ENCODE data around the gene TNFRSF17. TPM values are rescaled to one million over a fixed set of nuclear protein-coding genes. Genes with fewer than 3 reads are reported as not detected.
"Not testable (repeated sequence)": the region's sequence is repeated elsewhere in the genome, so short reads cannot be mapped to it uniquely, and the experiment has no call there.

Gene TNFRSF17
- 0.46 TPM for total RNA-seq

- no peak for DNase-seq (ENCODE audit: low spot score)
These were observed at the start of gene TNFRSF17 for GRCh38 chr16:11964761-11965551. Gene TNFRSF17, plus strand, starts transcription at chr16:11965210. Its CDS starts 115 bp downstream, at chr16:11965325.

GRCh38 chr16:11915644-11916523 lies 49.1 kb upstream of the TNFRSF17 start, which contains the start of gene GSPT1:
Gene GSPT1, minus strand, starts transcription at chr16:11915956. Its CDS starts 236 bp downstream, at chr16:11915720.
- peak; percentile 98 for DNase-seq (ENCODE audit: low spot score)

DNA sequence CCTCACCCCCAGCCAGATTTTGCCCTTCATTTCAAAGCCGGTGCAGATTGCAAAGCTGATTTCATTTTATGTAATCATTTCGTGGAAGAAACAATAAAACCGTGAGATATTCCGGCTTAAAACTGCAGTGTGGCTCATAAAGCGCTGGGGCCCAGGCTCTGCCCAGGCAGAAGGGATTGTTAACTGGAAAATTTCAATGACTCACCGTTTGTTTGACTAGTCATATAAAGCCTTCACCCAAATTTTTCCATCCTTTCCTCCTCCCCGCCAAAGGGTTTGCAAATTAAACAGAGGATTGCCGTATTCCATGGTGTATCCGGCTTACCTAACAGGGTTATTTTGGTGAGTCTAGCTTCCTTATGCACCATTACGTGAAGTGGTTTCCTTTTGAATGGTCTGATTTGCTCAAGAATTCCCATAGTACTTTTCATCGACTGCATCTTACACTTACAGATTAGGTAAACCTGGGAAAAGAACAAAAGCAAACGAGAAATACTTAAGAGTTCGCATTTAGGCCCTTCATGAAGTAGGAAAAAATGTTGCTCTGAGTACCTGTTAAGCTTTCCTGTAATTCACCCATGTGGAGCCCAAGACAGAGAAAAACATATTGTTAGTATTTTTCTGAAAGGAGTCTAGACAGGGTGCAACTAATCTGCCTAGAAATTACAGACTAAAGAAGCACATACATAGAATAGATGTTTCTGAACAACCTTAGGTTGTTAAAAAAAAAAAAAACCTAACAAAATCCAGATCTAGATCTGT lies 48.3 kb upstream of the TNFRSF17 start:
- no peak for DNase-seq (ENCODE audit: low spot score)

DNA sequence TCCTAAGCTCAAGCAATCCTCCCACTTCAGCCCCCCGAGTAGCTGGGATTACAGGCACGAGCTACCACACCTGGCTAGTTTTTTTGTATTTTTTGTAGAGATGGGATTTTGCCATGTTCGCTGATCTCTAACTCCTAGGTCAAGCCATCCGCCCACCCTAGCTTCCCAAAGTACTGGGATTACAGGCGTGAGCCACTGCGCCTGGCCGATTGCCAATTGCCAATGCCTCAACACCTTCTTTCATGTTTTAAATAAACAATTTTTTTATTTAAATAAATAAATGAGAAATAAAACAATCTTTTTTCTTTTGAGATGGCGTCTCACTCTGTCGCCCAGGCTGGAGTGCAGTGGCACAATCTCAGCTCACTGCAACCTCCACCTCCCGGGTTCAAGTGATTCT lies 41.0 kb upstream of the TNFRSF17 start:
- DNase-seq (ENCODE audit: low spot score) = not testable (repeated sequence)

DNA sequence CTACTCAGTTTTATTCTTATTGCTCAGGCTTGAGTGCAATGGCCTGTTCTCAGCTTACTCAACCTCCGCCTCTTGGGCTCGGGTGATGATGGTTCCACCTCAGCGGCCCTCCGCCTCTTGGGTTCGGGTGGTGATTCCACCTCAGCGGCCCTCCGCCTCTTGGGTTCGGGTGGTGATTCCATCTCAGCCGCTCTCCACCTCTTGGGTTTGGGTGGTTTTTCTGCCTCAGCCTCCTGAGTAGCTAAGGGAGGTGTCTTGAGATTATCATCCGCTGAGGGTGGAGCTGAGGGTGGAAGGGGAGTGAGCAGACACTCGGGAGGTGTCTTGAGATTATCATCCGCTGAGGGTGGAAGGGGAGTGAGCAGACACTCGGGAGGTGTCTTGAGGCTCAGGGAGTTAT lies 37.7 kb upstream of the TNFRSF17 start:
- DNase-seq (ENCODE audit: low spot score) = not testable (repeated sequence)

- DNase-seq (ENCODE audit: low spot score) = not testable (repeated sequence)
These were observed 23.1 kb upstream of the TNFRSF17 start, which contains the start of gene NPIPB2 for GRCh38 chr16:11941945-11942344. Gene NPIPB2, minus strand, starts transcription at chr16:11942045. Its CDS starts 0 bp downstream, at chr16:11942045.

DNA sequence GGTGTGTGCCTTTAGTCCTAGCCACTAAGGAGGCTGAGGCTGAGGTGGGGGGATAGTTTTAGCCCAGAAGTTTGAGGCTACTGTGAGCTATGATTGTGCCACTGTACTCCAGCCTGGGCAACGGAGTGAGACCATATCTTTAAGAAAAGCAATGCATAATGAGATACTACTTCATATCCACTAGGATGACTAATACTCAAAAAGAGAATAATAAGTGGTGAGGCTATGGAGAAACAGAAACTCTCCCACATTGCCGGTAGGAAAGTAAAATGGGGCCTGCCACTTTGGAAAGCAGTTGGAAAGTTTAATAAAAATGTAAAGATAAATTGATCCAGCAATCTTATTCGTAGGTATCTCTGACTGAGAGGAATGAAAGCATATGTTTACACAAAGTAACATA lies 18.6 kb upstream of the TNFRSF17 start:
- DNase-seq (ENCODE audit: low spot score) = no peak

GRCh38 chr16:11948819-11949218 lies 16.2 kb upstream of the TNFRSF17 start:
- no peak for DNase-seq (ENCODE audit: low spot score)

DNA sequence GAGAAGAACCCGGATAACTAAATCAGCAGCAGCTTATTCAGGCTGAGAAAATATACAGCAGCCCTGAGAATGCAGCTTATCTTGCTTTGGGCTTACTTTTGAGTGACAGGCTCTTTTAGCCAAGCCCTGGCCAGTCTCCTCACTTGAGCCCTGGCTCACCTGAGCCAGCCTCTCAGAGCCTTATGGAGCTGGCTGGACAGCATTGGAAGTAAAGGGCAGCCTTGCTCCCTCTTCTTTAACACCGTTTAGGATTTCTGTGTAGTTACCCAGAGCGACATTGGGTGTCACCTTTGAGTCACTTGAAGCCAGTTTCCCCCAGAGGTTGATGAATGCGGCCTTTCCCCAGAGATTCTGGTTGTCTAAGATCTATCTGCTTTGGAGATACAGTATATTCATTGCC lies 15.5 kb upstream of the TNFRSF17 start:
- peak; percentile 17 for DNase-seq (ENCODE audit: low spot score)

- no peak for DNase-seq (ENCODE audit: low spot score)
These were observed 14.6 kb upstream of the TNFRSF17 start for GRCh38 chr16:11950388-11950787.

GRCh38 chr16:11953576-11953975 lies 11.4 kb upstream of the TNFRSF17 start:
- not testable (repeated sequence) for DNase-seq (ENCODE audit: low spot score)

- DNase-seq (ENCODE audit: low spot score) = no peak
These were observed 9.3 kb upstream of the TNFRSF17 start for GRCh38 chr16:11955713-11956123.

- no peak for DNase-seq (ENCODE audit: low spot score)
These were observed 8.5 kb upstream of the TNFRSF17 start for GRCh38 chr16:11956558-11956957.

GRCh38 chr16:11957591-11958395 lies 7.2 kb upstream of the TNFRSF17 start:
- DNase-seq (ENCODE audit: low spot score) = no peak

DNA sequence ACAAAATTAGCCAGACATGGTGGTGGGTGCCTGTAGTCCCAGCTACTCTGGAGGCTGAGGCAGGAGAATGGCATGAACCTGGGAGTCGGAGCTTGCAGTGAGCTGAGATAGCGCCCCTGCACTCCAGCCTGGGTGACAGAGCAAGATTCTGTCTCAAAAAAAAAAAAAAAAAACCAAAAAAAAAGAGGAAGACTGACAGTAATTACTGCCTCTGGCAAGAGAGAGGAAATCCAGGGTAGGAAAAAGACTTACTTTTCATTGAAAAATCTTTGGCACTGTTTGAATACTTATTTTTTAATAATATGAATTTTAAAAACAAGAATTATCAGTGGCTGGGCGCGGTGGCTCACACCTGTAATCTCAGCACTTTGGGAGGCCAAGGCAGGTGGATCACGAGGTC lies 2.6 kb upstream of the TNFRSF17 start:
- DNase-seq (ENCODE audit: low spot score) = not testable (repeated sequence)

- not testable (repeated sequence) for DNase-seq (ENCODE audit: low spot score)
These were observed 2.0 kb upstream of the TNFRSF17 start for GRCh38 chr16:11962978-11963377.

DNA sequence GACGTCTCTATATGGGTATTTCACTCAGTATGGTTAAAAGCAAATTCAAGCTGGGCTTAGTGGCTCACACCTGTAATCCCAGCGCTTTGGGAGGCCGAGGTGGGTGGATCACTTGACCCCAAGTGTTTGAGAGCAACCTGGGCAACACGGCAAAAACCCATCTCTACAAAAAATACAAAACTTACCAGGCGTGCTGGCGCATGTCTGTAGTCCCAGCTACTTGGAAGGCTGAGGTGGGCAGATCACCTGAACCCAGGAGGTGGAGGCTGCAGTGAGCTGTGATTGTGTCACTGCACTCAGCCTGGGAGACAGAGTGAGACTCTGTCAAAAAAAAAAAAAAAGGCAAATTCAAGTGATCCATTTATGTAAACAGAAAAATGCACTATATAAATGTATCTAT lies 1.3 kb upstream of the TNFRSF17 start:
- DNase-seq (ENCODE audit: low spot score) = no peak

DNA sequence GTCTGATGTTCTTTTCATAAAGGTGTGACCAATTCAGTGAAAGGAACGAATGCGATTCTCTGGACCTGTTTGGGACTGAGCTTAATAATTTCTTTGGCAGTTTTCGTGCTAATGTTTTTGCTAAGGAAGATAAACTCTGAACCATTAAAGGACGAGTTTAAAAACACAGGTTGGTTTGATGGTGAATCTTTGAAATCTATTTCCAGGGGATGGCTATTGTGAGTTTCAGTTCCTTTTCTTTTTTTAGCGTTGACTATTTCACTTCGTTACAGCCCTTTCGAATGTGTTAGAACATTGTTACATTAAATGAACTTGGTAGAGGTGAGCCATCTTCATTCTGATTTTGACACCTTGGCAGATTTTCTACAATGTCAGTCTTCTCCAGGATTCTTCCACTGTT lies 1.2 kb downstream of the TNFRSF17 start:
- no peak for DNase-seq (ENCODE audit: low spot score)

GRCh38 chr16:11967195-11967911 lies 2.3 kb downstream of the TNFRSF17 start:
- no peak for DNase-seq (ENCODE audit: low spot score)

- DNase-seq (ENCODE audit: low spot score) = no peak
These were observed 3.6 kb downstream of the TNFRSF17 start for GRCh38 chr16:11968577-11968976.

Data from mucosa of gallbladder (tissue), 1 donor.